ENCODE data around the gene ARHGEF10L. TPM values are rescaled to one million over a fixed set of nuclear protein-coding genes. Genes with fewer than 3 reads are reported as not detected.

The ARHGEF10L gene
- total RNA-seq, 2 donors from 2014 or later: 26.0 to 39.7 TPM

DNA sequence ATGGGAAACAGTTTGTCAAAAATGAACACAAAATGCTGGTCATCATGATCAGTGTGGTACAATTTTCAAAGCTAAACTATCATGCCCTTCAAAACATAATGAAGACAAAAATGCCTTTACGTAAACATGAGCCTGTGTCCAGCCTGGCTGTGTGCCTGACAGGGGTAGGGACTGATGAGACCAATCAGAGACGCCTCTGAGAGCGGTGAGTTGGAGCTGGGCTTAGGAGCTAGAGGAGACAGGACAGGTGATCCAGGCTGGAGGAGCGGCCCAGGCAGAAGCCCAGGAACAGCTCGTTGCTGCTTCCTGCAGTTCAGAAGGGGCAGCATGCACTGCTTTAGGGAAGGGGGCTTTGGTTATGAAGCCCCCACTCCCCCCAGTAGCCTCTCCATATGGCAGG lies 70.0 kb downstream of the ARHGEF10L start:
- no peak for DNase-seq (ENCODE audit: low spot score)
- H3K27me3 ChIP-seq (replicated peaks; ENCODE audit: insufficient read depth): no peaks in the 10 kb centered on the region
- H3K9me3 ChIP-seq: no peaks in the 10 kb centered on the region
- no peak overlapping the region for H3K27ac ChIP-seq
- TF ChIP-seq POLR2A (IDR thresholded peaks at IDR 0.05): no peak
- TF ChIP-seq CTCF (IDR thresholded peaks at IDR 0.05): no peak
- TF ChIP-seq POLR2AphosphoS5 (IDR thresholded peaks at IDR 0.05): no peak
- 67% methylated on average over 5 of the region's 5 CpGs for WGBS
- H3K36me3 ChIP-seq: peaks cover 0 to 7% of the 10 kb centered on the region in 2 donors
- H3K4me1 ChIP-seq (replicated peaks): no peaks in the 10 kb centered on the region
- intact Hi-C loops (cut with DNase I): no loop called here
- H3K4me3 ChIP-seq: no peak overlapping the region

GRCh38 chr1:17610085-17610484 lies 70.6 kb downstream of the ARHGEF10L start:
- Histone ChIP-seq H3K27me3 (replicated peaks; ENCODE audit: insufficient read depth) (no peaks in the 10 kb centered on the region), H3K4me3 (no peak overlapping the region), H3K4me1 (replicated peaks) (no peaks in the 10 kb centered on the region), H3K36me3 (peaks cover 0 to 7% of the 10 kb centered on the region in 2 donors), H3K9me3 (no peaks in the 10 kb centered on the region), H3K27ac (no peak overlapping the region)
- WGBS: 94% methylated on average over 4 of the region's 5 CpGs
- TF ChIP-seq POLR2A (IDR thresholded peaks at IDR 0.05): no peak
- no peak for TF ChIP-seq CTCF (IDR thresholded peaks at IDR 0.05)
- DNase-seq (ENCODE audit: low spot score): no peak
- intact Hi-C loops (cut with DNase I): loop anchor here (10.0 kb wide), 1 partner anchor 185 kb away; no protein-coding TSS in a partner anchor

DNA sequence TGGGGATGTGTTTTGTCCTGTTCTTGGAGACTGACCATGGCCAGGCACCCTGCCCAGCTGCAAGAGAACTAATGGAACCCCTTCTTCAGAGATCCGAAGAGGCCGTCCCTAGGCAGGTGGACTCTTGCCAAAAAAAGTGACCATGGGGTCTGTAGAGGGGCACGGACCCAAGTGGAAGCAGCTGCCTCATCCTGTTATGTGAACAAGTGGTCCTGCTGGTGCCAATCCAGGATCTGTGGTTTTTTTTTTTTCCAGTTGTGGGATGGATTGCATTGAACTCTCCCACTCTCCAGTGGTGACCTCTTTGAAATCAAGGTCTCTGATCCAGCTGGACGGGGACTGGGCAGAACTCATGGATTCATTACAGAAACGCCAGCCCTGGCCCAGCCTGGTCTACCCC lies 71.2 kb downstream of the ARHGEF10L start:
- Histone ChIP-seq H3K9me3 (no peaks in the 10 kb centered on the region), H3K27me3 (replicated peaks; ENCODE audit: insufficient read depth) (no peaks in the 10 kb centered on the region), H3K36me3 (peaks cover 0 to 7% of the 10 kb centered on the region in 2 donors), H3K4me3 (no peak overlapping the region), H3K4me1 (replicated peaks) (no peaks in the 10 kb centered on the region), H3K27ac (no peak overlapping the region)
- intact Hi-C loops (cut with DNase I): loop anchor here (10.0 kb wide), 1 partner anchor 186 kb away; no protein-coding TSS in a partner anchor
- TF ChIP-seq CTCF (IDR thresholded peaks at IDR 0.05): no peak
- no peak for TF ChIP-seq POLR2AphosphoS5 (IDR thresholded peaks at IDR 0.05)
- no peak for DNase-seq (ENCODE audit: low spot score)
- 79% methylated on average over 5 of the region's 5 CpGs for WGBS

GRCh38 chr1:17611991-17612390 lies 72.5 kb downstream of the ARHGEF10L start:
- Histone ChIP-seq H3K4me3 (no peak overlapping the region), H3K36me3 (peaks cover 0 to 7% of the 10 kb centered on the region in 2 donors), H3K9me3 (no peaks in the 10 kb centered on the region), H3K27me3 (replicated peaks; ENCODE audit: insufficient read depth) (no peaks in the 10 kb centered on the region), H3K4me1 (replicated peaks) (no peaks in the 10 kb centered on the region), H3K27ac (no peak overlapping the region)
- 47% methylated on average over 1 of the region's 1 CpG for WGBS
- DNase-seq (ENCODE audit: low spot score): no peak
- intact Hi-C loops (cut with DNase I): loop anchor here (10.0 kb wide), 1 partner anchor 187 kb away; no protein-coding TSS in a partner anchor
- TF ChIP-seq POLR2AphosphoS5 (IDR thresholded peaks at IDR 0.05) (no peak), CTCF (IDR thresholded peaks at IDR 0.05) (no peak), POLR2A (IDR thresholded peaks at IDR 0.05) (no peak)

DNA sequence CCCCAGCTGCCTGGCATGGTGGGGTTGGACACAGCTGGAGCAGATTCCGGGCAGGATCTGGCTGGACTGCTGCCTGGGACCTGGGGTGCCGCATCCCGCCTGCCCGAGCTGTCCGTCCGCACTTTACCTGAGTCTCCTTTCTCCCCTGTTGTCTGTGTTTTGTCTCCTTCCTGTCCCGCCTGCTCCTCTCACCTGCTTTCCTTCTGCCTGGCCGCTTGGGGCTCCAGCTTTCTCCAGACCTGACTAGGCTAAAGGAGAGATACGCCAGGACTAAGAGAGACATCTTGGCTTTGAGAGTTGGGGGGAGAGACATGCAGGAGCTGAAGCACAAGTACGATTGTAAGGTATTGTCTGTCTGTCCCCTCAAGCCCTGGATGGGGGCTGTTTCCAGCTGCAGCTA lies 73.3 kb downstream of the ARHGEF10L start:
- no peak overlapping the region for H3K27ac ChIP-seq
- TF ChIP-seq CTCF (IDR thresholded peaks at IDR 0.05) (no peak), POLR2A (IDR thresholded peaks at IDR 0.05) (no peak), POLR2AphosphoS5 (IDR thresholded peaks at IDR 0.05) (no peak)
- H3K4me3 ChIP-seq: no peak overlapping the region
- intact Hi-C loops (cut with DNase I): loop anchor here (10.0 kb wide), 1 partner anchor 188 kb away; no protein-coding TSS in a partner anchor
- no peaks in the 10 kb centered on the region for H3K9me3 ChIP-seq
- WGBS: 90% methylated on average over 10 of the region's 10 CpGs
- no peak for DNase-seq (ENCODE audit: low spot score)
- peaks cover 0 to 7% of the 10 kb centered on the region in 2 donors for H3K36me3 ChIP-seq
- no peaks in the 10 kb centered on the region for H3K27me3 ChIP-seq (replicated peaks; ENCODE audit: insufficient read depth)
- no peaks in the 10 kb centered on the region for H3K4me1 ChIP-seq (replicated peaks)

Measured in prostate gland (tissue), 2 donors.